ENCODE data around the gene JOSD1. TPM values are rescaled to one million over a fixed set of nuclear protein-coding genes. Genes with fewer than 3 reads are reported as not detected.

Gene JOSD1
- total and polyA plus RNA-seq, 9 of the 15 experiments (the other 6 are each of a cell fraction or from before 2014, with no cell fraction given): 8.9 to 39.1 (median 30.4) TPM

- TF ChIP-seq XRCC3 (IDR thresholded peaks at IDR 0.05): no peak
- TF ChIP-seq ETS1 (conservative IDR thresholded peaks at IDR 0.05; ENCODE audit: control insufficient read depth, low read depth, low read length): 0 out of 2 replicates have a peak, but pooled peaks have one; percentile 16
- no peak for TF ChIP-seq NCOA4 (IDR thresholded peaks at IDR 0.05; ENCODE audit: partially characterized antibody)
- peak; percentile 79; the same call in 1 of the 2 replicates for TF ChIP-seq ZFX (CRISPR knock-in tag; IDR thresholded peaks at IDR 0.05)
- peak; percentile 79 to 82 for TF ChIP-seq MNT (conservative IDR thresholded peaks at IDR 0.05)
- peak; percentile 61 for TF ChIP-seq MYC (IDR thresholded peaks at IDR 0.05; ENCODE audit: low read depth, low read length)
- no peak for TF ChIP-seq MYC (CRISPR knock-in tag; IDR thresholded peaks at IDR 0.05; ENCODE audit: borderline replicate concordance, low read depth)
- TF ChIP-seq LEF1 (IDR thresholded peaks at IDR 0.05): no peak
- TF ChIP-seq CREM (IDR thresholded peaks at IDR 0.05; ENCODE audit: low read depth): peak; percentile 91
- peak; percentile 75 for TF ChIP-seq MAX (CRISPR knock-in tag; IDR thresholded peaks at IDR 0.05)
- peak; percentile 86 for TF ChIP-seq TBP (optimal IDR thresholded peaks at IDR 0.05; ENCODE audit: low read depth, low read length)
- peak in 1 of 2 experiments; percentile 47; a peak in 1 of 4 replicates for TF ChIP-seq NONO (IDR thresholded peaks at IDR 0.05; ENCODE audit: low read depth in 2 of 2, low read length in 1 of 2)
- no peak for TF ChIP-seq ZNF398 (CRISPR knock-in tag; IDR thresholded peaks at IDR 0.05)
- TF ChIP-seq RBBP5 (IDR thresholded peaks at IDR 0.05; ENCODE audit: borderline replicate concordance, insufficient read depth, low read length, poor library complexity, severe bottlenecking): no peak
- peak; percentile 63; the same call in 1 of the 2 replicates for TF ChIP-seq RNF2 (IDR thresholded peaks at IDR 0.05)
- TF ChIP-seq FOXK1 (CRISPR knock-in tag; IDR thresholded peaks at IDR 0.05; ENCODE audit: borderline replicate concordance): 0 out of 2 replicates have a peak, but pooled peaks have one; percentile 69
- no peak for TF ChIP-seq ZBTB34 (CRISPR knock-in tag; IDR thresholded peaks at IDR 0.05)
- peak; percentile 100 for TF ChIP-seq PKNOX1 (IDR thresholded peaks at IDR 0.05)
- TF ChIP-seq CCNT2 (IDR thresholded peaks at IDR 0.05; ENCODE audit: borderline replicate concordance, extremely low read depth, insufficient read length, low read depth, low read length): peak; percentile 34
Measured at GRCh38 chr22:38705235-38706100, 4.7 kb upstream of the JOSD1 start, which contains the start of gene GTPBP1 (continued).

All from K562 (cell line).